DND-41 (cell line): ENCODE data around the gene RNF207.

Experiments
- ATAC-seq: fragments of 200-7000 bp; cut with Tn5 transposase; 3 replicates; pipeline ENCODE4 v1.9.1; 2021; ENCODE audit warnings: low read depth; ENCODE audit not compliant: insufficient read depth
- DNase-seq: peaks from one replicate; pipeline ENCODE4 v3.0.0-alpha.2; 2020
- H2AFZ ChIP-seq: 2 replicates; pipeline ENCODE4 v1.6.0; 2012; ENCODE audit warnings: low read depth, low read length
- H3K27ac ChIP-seq: 2 replicates; pipeline ENCODE4 v1.5.1; 2012; ENCODE audit warnings: low read length, inconsistent platforms
- H3K27me3 ChIP-seq: fragments of 200-600 bp; sonication (generic); 2 replicates; pipeline ENCODE4 v1.6.0; 2012; ENCODE audit warnings: low read length, mild to moderate bottlenecking, inconsistent platforms; ENCODE audit not compliant: insufficient read depth, poor library complexity
- H3K36me3 ChIP-seq: 2 replicates; pipeline ENCODE4 v1.5.1; 2012; ENCODE audit warnings: low read length, inconsistent platforms; ENCODE audit not compliant: insufficient read depth
- H3K4me1 ChIP-seq: 2 replicates; pipeline ENCODE4 v1.5.1; 2012; ENCODE audit warnings: mild to moderate bottlenecking, low read length; ENCODE audit not compliant: insufficient read depth
- H3K4me2 ChIP-seq: 2 replicates; pipeline ENCODE4 v1.6.0; 2012; ENCODE audit warnings: mild to moderate bottlenecking, moderate library complexity, low read length, inconsistent platforms; ENCODE audit not compliant: insufficient read depth
- H3K4me3 ChIP-seq, 2 experiments: fragments of 200-600 bp in 1 of 2; shearing (Covaris generic) in 1 of 2; 2 replicates each; pipeline ENCODE4 v1.5.1; 2012 to 2016; ENCODE audit warnings: inconsistent platforms in 2 of 2, low read length in 2 of 2, mild to moderate bottlenecking in 2 of 2, low read depth in 1 of 2, moderate library complexity in 1 of 2
- H3K79me2 ChIP-seq: 2 replicates; pipeline ENCODE4 v1.6.0; 2012; ENCODE audit warnings: low read length, inconsistent platforms; ENCODE audit not compliant: insufficient read depth
- H3K9ac ChIP-seq: 2 replicates; pipeline ENCODE4 v1.6.0; 2012; ENCODE audit warnings: low read depth, mild to moderate bottlenecking, inconsistent platforms, low read length, moderate library complexity
- H3K9me3 ChIP-seq: 2 replicates; pipeline ENCODE4 v1.5.1; 2012; ENCODE audit warnings: low read length, moderate library complexity, mild to moderate bottlenecking, inconsistent platforms; ENCODE audit not compliant: insufficient read depth, severe bottlenecking
- H4K20me1 ChIP-seq: 2 replicates; pipeline ENCODE4 v1.6.0; 2012; ENCODE audit warnings: low read length; ENCODE audit not compliant: insufficient read depth
- CTCF ChIP-seq: IDR thresholded peaks from 2 replicates; pipeline ENCODE4 v1.5.1; 2012; ENCODE audit warnings: borderline replicate concordance, low read length, moderate library complexity, mild to moderate bottlenecking; ENCODE audit not compliant: poor library complexity, severe bottlenecking; ENCODE audit errors: extremely low read depth
- EZH2 ChIP-seq: IDR thresholded peaks from 3 replicates; pipeline ENCODE4 v1.6.1; 2012; ENCODE audit warnings: borderline replicate concordance, low read depth, mild to moderate bottlenecking, moderate library complexity, low read length, inconsistent platforms; ENCODE audit not compliant: severe bottlenecking

The RNF207 gene

GRCh38 chr1:6207075-6207885 is 1.4 kb downstream of the RNF207 start:
- H3K27ac ChIP-seq, result no peak overlapping the region
- TF ChIP-seq EZH2, result no peak
- TF ChIP-seq CTCF, result no peak
- H3K4me3 ChIP-seq, result no peak overlapping the region
- H3K36me3 ChIP-seq, result no peaks in the 10 kb centered on the region
- H2AFZ ChIP-seq, result no peak overlapping the region
- DNase-seq, result no peak
- H3K79me2 ChIP-seq, result no peaks in the 10 kb centered on the region
- no peak overlapping the region for H3K4me2 ChIP-seq
- no peaks in the 10 kb centered on the region for H3K9me3 ChIP-seq
- H3K9ac ChIP-seq, result no peak overlapping the region
- no peaks in the 10 kb centered on the region for H3K4me1 ChIP-seq
- H4K20me1 ChIP-seq, result peaks cover 4% of the 10 kb centered on the region; the same call in 1 of the 2 replicates
- no peak for ATAC-seq
- H3K27me3 ChIP-seq, result no peaks in the 10 kb centered on the region

DNA sequence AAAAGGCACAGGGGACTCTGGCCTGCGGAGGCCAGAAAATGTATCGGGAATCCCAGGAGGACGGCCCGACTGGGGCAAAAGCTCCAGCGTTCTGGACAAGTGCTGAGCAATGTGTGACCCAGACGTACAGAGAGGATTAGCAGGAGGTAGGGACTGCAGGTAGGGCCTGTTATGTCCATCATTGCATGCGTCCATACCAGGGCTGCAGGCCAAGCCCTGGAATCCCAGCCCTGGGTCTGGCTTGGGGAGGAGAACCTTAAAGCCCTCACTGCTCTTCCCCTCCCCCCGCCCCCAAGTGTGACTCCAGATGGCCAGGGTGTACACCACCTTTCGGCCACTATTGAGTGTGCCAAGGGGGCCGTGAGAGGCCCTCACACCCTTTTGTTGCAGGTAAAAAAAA is 2.0 kb downstream of the RNF207 start:
- TF ChIP-seq CTCF, result no peak
- no peak for TF ChIP-seq EZH2
- Histone ChIP-seq H3K27me3 (no peaks in the 10 kb centered on the region), H3K4me1 (no peaks in the 10 kb centered on the region), H3K4me2 (no peak overlapping the region), H3K9ac (no peak overlapping the region), H3K4me3 (no peak overlapping the region), H4K20me1 (peaks cover 4% of the 10 kb centered on the region), H3K36me3 (no peaks in the 10 kb centered on the region), H3K79me2 (no peaks in the 10 kb centered on the region), H3K27ac (no peak overlapping the region), H2AFZ (no peak overlapping the region), H3K9me3 (no peaks in the 10 kb centered on the region)
- ATAC-seq (no peak), DNase-seq (no peak)

DNA sequence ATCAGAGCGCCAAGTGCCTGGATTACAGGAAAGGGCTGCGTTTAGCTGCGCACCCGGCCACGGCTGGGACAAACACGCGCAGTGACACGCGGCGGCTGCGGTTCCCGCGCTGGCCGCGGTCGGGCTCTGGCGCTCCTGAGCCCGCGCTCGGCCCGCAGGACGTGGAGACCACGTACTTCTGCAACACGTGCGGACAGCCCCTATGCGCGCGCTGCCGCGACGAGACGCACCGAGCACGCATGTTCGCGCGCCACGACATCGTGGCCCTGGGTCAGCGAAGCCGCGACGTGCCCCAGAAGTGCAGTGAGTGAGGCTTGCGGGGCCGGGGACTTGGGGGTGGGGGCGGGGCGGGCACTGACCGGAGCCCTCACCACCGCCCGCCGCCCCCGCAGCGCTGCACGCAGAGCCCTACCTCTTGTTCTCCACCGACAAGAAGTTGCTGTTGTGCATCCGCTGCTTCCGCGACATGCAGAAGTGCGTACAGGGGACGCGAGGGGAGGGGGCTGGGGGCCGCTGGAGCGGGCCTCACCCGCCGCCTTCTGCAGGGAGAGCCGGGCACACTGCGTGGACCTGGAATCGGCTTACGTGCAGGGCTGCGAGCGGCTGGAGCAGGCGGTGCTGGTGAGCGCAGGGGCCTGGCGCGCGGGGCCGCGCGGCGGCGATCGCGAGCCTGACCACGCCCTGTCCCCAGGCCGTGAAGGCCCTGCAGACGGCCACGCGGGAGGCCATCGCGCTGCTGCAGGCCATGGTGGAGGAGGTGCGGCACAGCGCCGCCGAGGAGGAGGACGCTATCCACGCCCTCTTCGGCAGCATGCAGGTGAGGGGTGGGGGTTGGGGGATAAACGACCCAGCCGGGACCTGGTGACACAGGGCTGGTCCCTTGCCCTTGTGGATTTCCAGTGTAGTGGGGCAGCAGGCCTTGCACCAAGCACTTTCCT is 3.1 kb downstream of the RNF207 start:
- no peaks in the 10 kb centered on the region for H3K36me3 ChIP-seq
- DNase-seq (no peak), ATAC-seq (no peak)
- peaks cover 4% of the 10 kb centered on the region for H4K20me1 ChIP-seq
- H3K27ac ChIP-seq, result no peak overlapping the region
- H3K27me3 ChIP-seq, result no peaks in the 10 kb centered on the region
- no peaks in the 10 kb centered on the region for H3K9me3 ChIP-seq
- no peaks in the 10 kb centered on the region for H3K79me2 ChIP-seq
- no peak overlapping the region for H3K9ac ChIP-seq
- H3K4me1 ChIP-seq, result no peaks in the 10 kb centered on the region
- TF ChIP-seq CTCF (no peak), EZH2 (no peak)
- no peak overlapping the region for H2AFZ ChIP-seq
- H3K4me2 ChIP-seq, result no peak overlapping the region
- H3K4me3 ChIP-seq, result no peak overlapping the region
